H9 (cell line): Measurements from ENCODE around the gene INSYN2B. TPM values are rescaled to one million over a fixed set of nuclear protein-coding genes. Genes with fewer than 3 reads are reported as not detected.

ENCODE experiments used
- DNase-seq: peaks from one replicate; pipeline ENCODE4 v3.0.0-alpha.2; 2017
- H2AFZ ChIP-seq: one replicate; pipeline ENCODE4 v1.6.1; 2013; ENCODE audit warnings: mild to moderate bottlenecking, low read length, control low read depth, moderate library complexity
- H2AK5ac ChIP-seq: 2 replicates; pipeline ENCODE4 v1.6.1; 2013; ENCODE audit warnings: low read length, control low read depth, mixed read lengths; ENCODE audit not compliant: insufficient read length
- H2BK120ac ChIP-seq: one replicate; pipeline ENCODE4 v1.6.1; 2013; ENCODE audit warnings: low read depth, mild to moderate bottlenecking, low read length, control low read depth, inconsistent platforms; ENCODE audit not compliant: poor library complexity, severe bottlenecking
- H2BK12ac ChIP-seq: 2 replicates; pipeline ENCODE4 v1.6.1; 2013; ENCODE audit warnings: low read length, control low read depth, mixed read lengths, low read depth; ENCODE audit not compliant: insufficient read length
- H2BK15ac ChIP-seq: 2 replicates; pipeline ENCODE4 v1.6.1; 2013; ENCODE audit warnings: low read depth, low read length, control low read depth
- H2BK20ac ChIP-seq: one replicate; pipeline ENCODE4 v1.6.1; 2013; ENCODE audit warnings: low read depth, mild to moderate bottlenecking, low read length, control low read depth, inconsistent platforms; ENCODE audit not compliant: poor library complexity, severe bottlenecking
- H2BK5ac ChIP-seq: 2 replicates; pipeline ENCODE4 v1.6.1; 2013; ENCODE audit warnings: low read length, control low read depth, mixed read lengths; ENCODE audit not compliant: insufficient read length
- H3K14ac ChIP-seq: 2 replicates; pipeline ENCODE4 v1.6.1; 2013; ENCODE audit warnings: low read length, control low read depth; ENCODE audit not compliant: insufficient read depth
- H3K18ac ChIP-seq: 2 replicates; pipeline ENCODE4 v1.6.1; 2013; ENCODE audit warnings: low read depth, mild to moderate bottlenecking, mixed read lengths, low read length, control low read depth; ENCODE audit not compliant: insufficient read length
- H3K23ac ChIP-seq: 2 replicates; pipeline ENCODE4 v1.6.1; 2013; ENCODE audit warnings: low read length, control low read depth, mixed read lengths, low read depth; ENCODE audit not compliant: insufficient read length
- H3K23me2 ChIP-seq: 2 replicates; pipeline ENCODE4 v1.6.1; 2013; ENCODE audit warnings: low read depth, mild to moderate bottlenecking, mixed read lengths, low read length, control low read depth; ENCODE audit not compliant: insufficient read length, poor library complexity, severe bottlenecking
- H3K27ac ChIP-seq: 2 replicates; pipeline ENCODE4 v1.5.1; 2013; ENCODE audit warnings: low read length, control low read depth, mixed read lengths, low read depth; ENCODE audit not compliant: insufficient read length
- H3K27me3 ChIP-seq: 2 replicates; pipeline ENCODE4 v1.6.1; 2013; ENCODE audit warnings: low read length, control low read depth, inconsistent platforms; ENCODE audit not compliant: insufficient read depth
- H3K4ac ChIP-seq: 2 replicates; pipeline ENCODE4 v1.6.1; 2013; ENCODE audit warnings: low read depth, mild to moderate bottlenecking, control low read depth, inconsistent platforms, low read length, moderate library complexity
- H3K4me1 ChIP-seq: 2 replicates; pipeline ENCODE4 v1.6.1; 2013; ENCODE audit warnings: low read length, control low read depth, inconsistent platforms; ENCODE audit not compliant: insufficient read depth
- H3K4me2 ChIP-seq: 2 replicates; pipeline ENCODE4 v1.6.1; 2013; ENCODE audit warnings: low read length, control low read depth, mixed read lengths; ENCODE audit not compliant: insufficient read length, insufficient read depth
- H3K56ac ChIP-seq: 2 replicates; pipeline ENCODE4 v1.6.1; 2013; ENCODE audit warnings: low read depth, mild to moderate bottlenecking, mixed read lengths, low read length, control low read depth; ENCODE audit not compliant: insufficient read length
- H3K79me1 ChIP-seq: 2 replicates; pipeline ENCODE4 v1.6.1; 2013; ENCODE audit warnings: low read depth, mild to moderate bottlenecking, moderate library complexity, low read length, control low read depth, inconsistent platforms; ENCODE audit not compliant: insufficient read depth, poor library complexity, severe bottlenecking
- H3K79me2 ChIP-seq: 2 replicates; pipeline ENCODE4 v1.6.1; 2013; ENCODE audit warnings: low read length, control low read depth, inconsistent platforms; ENCODE audit not compliant: insufficient read depth
- H3K9ac ChIP-seq: 2 replicates; pipeline ENCODE4 v1.6.1; 2013; ENCODE audit warnings: low read length, control low read depth, mixed read lengths; ENCODE audit not compliant: insufficient read length; ENCODE audit errors: extremely low read depth
- H3K9me3 ChIP-seq: one replicate; pipeline ENCODE4 v1.6.1; 2013; ENCODE audit warnings: low read depth, low read length, inconsistent platforms; ENCODE audit not compliant: control insufficient read depth
- H3T11ph ChIP-seq: one replicate; pipeline ENCODE4 v1.6.1; 2013; ENCODE audit warnings: mild to moderate bottlenecking, low read length, control low read depth, inconsistent platforms
- H4K20me1 ChIP-seq: one replicate; pipeline ENCODE4 v1.6.1; 2013; ENCODE audit not compliant: control insufficient read depth, insufficient read length, insufficient read depth
- H4K5ac ChIP-seq: 2 replicates; pipeline ENCODE4 v1.6.1; 2013; ENCODE audit warnings: low read depth, mild to moderate bottlenecking, mixed read lengths, low read length, control low read depth; ENCODE audit not compliant: insufficient read length
- H4K8ac ChIP-seq: replicated peaks from 2 replicates; pipeline ENCODE4 v1.6.1; 2013; ENCODE audit warnings: low read length, control low read depth, mixed read lengths, low read depth; ENCODE audit not compliant: insufficient read length
- H4K91ac ChIP-seq: 2 replicates; pipeline ENCODE4 v1.6.1; 2013; ENCODE audit warnings: low read depth, mild to moderate bottlenecking, moderate library complexity, mixed read lengths, low read length, control low read depth; ENCODE audit not compliant: insufficient read length
- H3K27ac Mint-ChIP-seq, 3 experiments: 2 replicates in 2 of 3; 3 replicates in 1 of 3; pipeline ENCODE4 v1.8.0; 2020 to 2021; ENCODE audit warnings: mixed read lengths in 3 of 3, mild to moderate bottlenecking in 1 of 3, moderate library complexity in 1 of 3
- H3K27me3 Mint-ChIP-seq: 2 replicates; pipeline ENCODE4 v1.8.0; 2021; ENCODE audit warnings: low read depth, mild to moderate bottlenecking, moderate library complexity, mixed read lengths
- H3K36me3 Mint-ChIP-seq, 3 experiments: 2 replicates in 2 of 3; 3 replicates in 1 of 3; pipeline ENCODE4 v1.8.0; 2020 to 2021; ENCODE audit warnings: low read depth in 3 of 3, mixed read lengths in 3 of 3; ENCODE audit not compliant: insufficient read depth in 1 of 3
- H3K4me1 Mint-ChIP-seq, 2 experiments: 2 replicates each; pipeline ENCODE4 v1.8.0; 2020; ENCODE audit warnings: mixed read lengths in 2 of 2
- H3K4me3 Mint-ChIP-seq, 2 experiments: 2 replicates in 1 of 2; 3 replicates in 1 of 2; pipeline ENCODE4 v1.8.0; 2020 to 2021; ENCODE audit warnings: mild to moderate bottlenecking in 2 of 2, mixed read lengths in 2 of 2, moderate library complexity in 1 of 2
- H3K9me3 Mint-ChIP-seq, 2 experiments: 2 replicates in 1 of 2; 3 replicates in 1 of 2; pipeline ENCODE4 v1.8.0; 2020; ENCODE audit warnings: mild to moderate bottlenecking in 2 of 2, mixed read lengths in 2 of 2, moderate library complexity in 1 of 2
- WGBS: extraction: QIAGEN DNeasy Blood & Tissue Kit; methylation state at CpG from one replicate; pipeline ENCODE4 v1.1.7; 2013; ENCODE audit warnings: missing lambda C conversion rate, low lambda C conversion rate, mixed read lengths; ENCODE audit not compliant: insufficient read length; ENCODE audit errors: extremely low coverage; 5-methylcytosine and 5-hydroxymethylcytosine counted together
- total RNA-seq: library from RNA; stranded (reverse); gene quantifications from 2 replicates; pipeline ENCODE4 v1.2.1, GENCODE V29; 2021
- TF ChIP-seq, protein P1 (sequence below): fragments of 200-600 bp; sonication (generic); conservative IDR thresholded peaks from 3 replicates; pipeline ENCODE4 v1.8.0; 2021; ENCODE audit warnings: antibody characterized with exemption, mild to moderate bottlenecking

The INSYN2B gene
- total RNA-seq, 1 experiment from 2014 or later = not detected

GRCh38 chr5:170000155-170000554, 19.9 kb upstream of the INSYN2B start:
- Mint-ChIP-seq H3K27me3 (no peaks in the 10 kb centered on the region; the same call in 1 of the 2 replicates), H3K4me1 (peaks cover 11 to 19% of the 10 kb centered on the region in 2 experiments), H3K9me3 (no peaks in the 10 kb centered on the region), H3K36me3 (no peaks in the 10 kb centered on the region), H3K4me3 (no peak overlapping the region), H3K27ac (no peak overlapping the region)
- Histone ChIP-seq H2BK120ac (no peak overlapping the region), H3K14ac (no peak overlapping the region), H3K56ac (no peak overlapping the region), H4K8ac (no peak overlapping the region), H2BK20ac (no peak overlapping the region), H3T11ph (no peak overlapping the region), H2AK5ac (no peak overlapping the region), H2BK12ac (no peak overlapping the region), H3K23ac (no peak overlapping the region), H3K79me1 (no peaks in the 10 kb centered on the region), H3K23me2 (no peaks in the 10 kb centered on the region), H3K27ac (no peak overlapping the region), H3K4me1 (no peaks in the 10 kb centered on the region), H3K27me3 (no peaks in the 10 kb centered on the region), H3K18ac (no peak overlapping the region), H4K5ac (no peak overlapping the region), H4K20me1 (no peaks in the 10 kb centered on the region), H2AFZ (no peak overlapping the region), H3K9me3 (no peaks in the 10 kb centered on the region), H2BK5ac (no peak overlapping the region), H3K4ac (no peak overlapping the region), H3K4me2 (no peak overlapping the region), H3K79me2 (no peaks in the 10 kb centered on the region), H3K9ac (no peak overlapping the region), H2BK15ac (no peak overlapping the region), H4K91ac (no peak overlapping the region)
- DNase-seq = no peak
- TF ChIP-seq, protein P1, sequence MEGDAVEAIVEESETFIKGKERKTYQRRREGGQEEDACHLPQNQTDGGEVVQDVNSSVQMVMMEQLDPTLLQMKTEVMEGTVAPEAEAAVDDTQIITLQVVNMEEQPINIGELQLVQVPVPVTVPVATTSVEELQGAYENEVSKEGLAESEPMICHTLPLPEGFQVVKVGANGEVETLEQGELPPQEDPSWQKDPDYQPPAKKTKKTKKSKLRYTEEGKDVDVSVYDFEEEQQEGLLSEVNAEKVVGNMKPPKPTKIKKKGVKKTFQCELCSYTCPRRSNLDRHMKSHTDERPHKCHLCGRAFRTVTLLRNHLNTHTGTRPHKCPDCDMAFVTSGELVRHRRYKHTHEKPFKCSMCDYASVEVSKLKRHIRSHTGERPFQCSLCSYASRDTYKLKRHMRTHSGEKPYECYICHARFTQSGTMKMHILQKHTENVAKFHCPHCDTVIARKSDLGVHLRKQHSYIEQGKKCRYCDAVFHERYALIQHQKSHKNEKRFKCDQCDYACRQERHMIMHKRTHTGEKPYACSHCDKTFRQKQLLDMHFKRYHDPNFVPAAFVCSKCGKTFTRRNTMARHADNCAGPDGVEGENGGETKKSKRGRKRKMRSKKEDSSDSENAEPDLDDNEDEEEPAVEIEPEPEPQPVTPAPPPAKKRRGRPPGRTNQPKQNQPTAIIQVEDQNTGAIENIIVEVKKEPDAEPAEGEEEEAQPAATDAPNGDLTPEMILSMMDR = no peak
- WGBS = no CpG with 5 or more reads among the region's 2 CpGs
